Uterus (tissue), 2 donors: Measurements from ENCODE around the gene PTPRN2.

Experiments used
- POLR2A ChIP-seq, 2 donors: fragments of 450-650 bp; IDR thresholded peaks; one replicate each; pipeline ENCODE4 v1.6.1; 2016; ENCODE audit warnings: antibody characterized with exemption in 2 of 2, mild to moderate bottlenecking in 1 of 2, moderate library complexity in 1 of 2
- TF ChIP-seq, protein P1 (sequence below), 4 experiments: fragments of 200-600 bp in 2 of 4; fragments of 450-650 bp in 2 of 4; sonication (generic) in 2 of 4; IDR thresholded peaks; one replicate each; pipeline ENCODE4 v1.5.1; 2016 to 2019; ENCODE audit warnings: antibody characterized with exemption in 4 of 4, mild to moderate bottlenecking in 2 of 4, moderate library complexity in 1 of 4

DNA sequence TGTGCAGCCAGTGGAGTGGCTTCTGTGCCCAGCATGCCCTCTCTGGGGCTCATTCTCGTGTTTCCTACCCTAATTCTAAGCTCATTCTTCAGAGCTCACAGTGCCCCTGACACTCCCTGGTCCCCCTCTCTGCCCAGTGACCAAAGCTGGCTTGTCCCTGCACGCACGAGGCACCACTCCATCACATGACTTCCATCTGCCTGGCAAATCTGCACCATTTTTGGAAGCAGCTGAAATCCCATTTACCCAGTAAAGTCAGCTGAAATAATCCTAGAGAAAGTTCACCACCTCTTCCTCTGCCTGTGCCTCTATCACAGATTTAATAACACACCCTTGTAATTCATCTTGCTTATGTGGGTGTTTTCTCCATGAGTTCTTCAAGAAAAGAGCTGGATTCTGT, 616.9 kb downstream of the PTPRN2 start:
- TF ChIP-seq, protein P1, sequence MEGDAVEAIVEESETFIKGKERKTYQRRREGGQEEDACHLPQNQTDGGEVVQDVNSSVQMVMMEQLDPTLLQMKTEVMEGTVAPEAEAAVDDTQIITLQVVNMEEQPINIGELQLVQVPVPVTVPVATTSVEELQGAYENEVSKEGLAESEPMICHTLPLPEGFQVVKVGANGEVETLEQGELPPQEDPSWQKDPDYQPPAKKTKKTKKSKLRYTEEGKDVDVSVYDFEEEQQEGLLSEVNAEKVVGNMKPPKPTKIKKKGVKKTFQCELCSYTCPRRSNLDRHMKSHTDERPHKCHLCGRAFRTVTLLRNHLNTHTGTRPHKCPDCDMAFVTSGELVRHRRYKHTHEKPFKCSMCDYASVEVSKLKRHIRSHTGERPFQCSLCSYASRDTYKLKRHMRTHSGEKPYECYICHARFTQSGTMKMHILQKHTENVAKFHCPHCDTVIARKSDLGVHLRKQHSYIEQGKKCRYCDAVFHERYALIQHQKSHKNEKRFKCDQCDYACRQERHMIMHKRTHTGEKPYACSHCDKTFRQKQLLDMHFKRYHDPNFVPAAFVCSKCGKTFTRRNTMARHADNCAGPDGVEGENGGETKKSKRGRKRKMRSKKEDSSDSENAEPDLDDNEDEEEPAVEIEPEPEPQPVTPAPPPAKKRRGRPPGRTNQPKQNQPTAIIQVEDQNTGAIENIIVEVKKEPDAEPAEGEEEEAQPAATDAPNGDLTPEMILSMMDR (IDR thresholded peaks at IDR 0.05): no peak
- TF ChIP-seq POLR2A (IDR thresholded peaks at IDR 0.05): no peak
